ENCODE data around the gene BRF1. TPM values are rescaled to one million over a fixed set of nuclear protein-coding genes. Genes with fewer than 3 reads are reported as not detected.

Gene BRF1
- total and polyA plus RNA-seq, 2 donors from 2014 or later: 19.3 to 34.1 TPM

- Histone ChIP-seq H3K36me3 (ENCODE audit: control insufficient read depth in 2 of 3, insufficient read depth in 3 of 3, low read length in 3 of 3) (no peaks in the 10 kb centered on the region), H3K9me3 (ENCODE audit: control insufficient read depth in 2 of 3, insufficient read depth in 1 of 3, low read length in 3 of 3) (no peaks in the 10 kb centered on the region), H3K4me1 (ENCODE audit: control insufficient read depth in 2 of 3, insufficient read depth in 2 of 3, low read depth in 1 of 3, low read length in 3 of 3) (no peaks in the 10 kb centered on the region), H3K9ac (ENCODE audit: low read length in 3 of 3) (no peak overlapping the region), H3K27ac (ENCODE audit: low read depth in 2 of 2, low read length in 2 of 2) (no peak overlapping the region), H3K27me3 (ENCODE audit: control insufficient read depth, insufficient read depth, low read length) (no peaks in the 10 kb centered on the region), H3K4me3 (ENCODE audit: low read length in 3 of 3) (no peak overlapping the region)
- no peak for FAIRE-seq
- intact Hi-C loops (cut with DNase I): no loop called here
- no peak for DNase-seq
- TF ChIP-seq CTCF (IDR thresholded peaks at IDR 0.05; ENCODE audit: borderline replicate concordance, extremely low read depth, insufficient read depth): no peak
Observed at GRCh38 chr14:105307052-105307727, 6.4 kb upstream of the BRF1 start.

DNA sequence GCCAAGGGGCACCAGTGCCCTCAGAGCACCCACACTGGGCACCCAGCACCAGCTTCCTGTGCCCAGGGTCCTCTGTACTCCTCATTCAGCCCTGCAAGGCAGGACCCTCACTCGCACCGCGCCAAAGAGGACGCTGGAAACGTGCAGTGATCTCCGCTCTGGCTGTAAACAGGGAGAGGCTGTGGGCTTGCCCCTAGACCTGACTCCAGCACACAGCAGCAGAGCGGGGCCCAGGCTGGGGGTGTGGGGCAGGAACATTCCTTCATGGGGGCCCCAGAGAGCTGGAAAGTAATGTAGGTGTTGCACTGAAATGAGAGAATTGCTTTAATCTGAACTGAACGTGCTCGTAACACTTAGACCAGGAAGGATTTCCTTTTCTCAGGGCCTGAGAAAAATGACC lies 5.0 kb upstream of the BRF1 start:
- no peak overlapping the region for H3K4me3 ChIP-seq (ENCODE audit: low read length in 3 of 3)
- FAIRE-seq (no peak), DNase-seq (no peak)
- no peaks in the 10 kb centered on the region for H3K36me3 ChIP-seq (ENCODE audit: control insufficient read depth in 2 of 3, insufficient read depth in 3 of 3, low read length in 3 of 3)
- no peak for TF ChIP-seq CTCF (IDR thresholded peaks at IDR 0.05; ENCODE audit: borderline replicate concordance, extremely low read depth, insufficient read depth)
- H3K4me1 ChIP-seq (ENCODE audit: control insufficient read depth in 2 of 3, insufficient read depth in 2 of 3, low read depth in 1 of 3, low read length in 3 of 3): no peaks in the 10 kb centered on the region
- no peak overlapping the region for H3K27ac ChIP-seq (ENCODE audit: low read depth in 2 of 2, low read length in 2 of 2)
- no peaks in the 10 kb centered on the region for H3K9me3 ChIP-seq (ENCODE audit: control insufficient read depth in 2 of 3, insufficient read depth in 1 of 3, low read length in 3 of 3)
- intact Hi-C loops (cut with DNase I): no loop called here
- no peaks in the 10 kb centered on the region for H3K27me3 ChIP-seq (ENCODE audit: control insufficient read depth, insufficient read depth, low read length)
- H3K9ac ChIP-seq (ENCODE audit: low read length in 3 of 3): no peak overlapping the region

GRCh38 chr14:105305345-105305744 lies 4.5 kb upstream of the BRF1 start:
- Histone ChIP-seq H3K9ac (ENCODE audit: low read length in 3 of 3) (no peak overlapping the region), H3K4me1 (ENCODE audit: control insufficient read depth in 2 of 3, insufficient read depth in 2 of 3, low read depth in 1 of 3, low read length in 3 of 3) (no peaks in the 10 kb centered on the region), H3K27me3 (ENCODE audit: control insufficient read depth, insufficient read depth, low read length) (no peaks in the 10 kb centered on the region), H3K9me3 (ENCODE audit: control insufficient read depth in 2 of 3, insufficient read depth in 1 of 3, low read length in 3 of 3) (no peaks in the 10 kb centered on the region), H3K36me3 (ENCODE audit: control insufficient read depth in 2 of 3, insufficient read depth in 3 of 3, low read length in 3 of 3) (no peaks in the 10 kb centered on the region), H3K4me3 (ENCODE audit: low read length in 3 of 3) (no peak overlapping the region), H3K27ac (ENCODE audit: low read depth in 2 of 2, low read length in 2 of 2) (no peak overlapping the region)
- intact Hi-C loops (cut with DNase I): no loop called here
- no peak for TF ChIP-seq CTCF (IDR thresholded peaks at IDR 0.05; ENCODE audit: borderline replicate concordance, extremely low read depth, insufficient read depth)
- DNase-seq: no peak
- no peak for FAIRE-seq

DNA sequence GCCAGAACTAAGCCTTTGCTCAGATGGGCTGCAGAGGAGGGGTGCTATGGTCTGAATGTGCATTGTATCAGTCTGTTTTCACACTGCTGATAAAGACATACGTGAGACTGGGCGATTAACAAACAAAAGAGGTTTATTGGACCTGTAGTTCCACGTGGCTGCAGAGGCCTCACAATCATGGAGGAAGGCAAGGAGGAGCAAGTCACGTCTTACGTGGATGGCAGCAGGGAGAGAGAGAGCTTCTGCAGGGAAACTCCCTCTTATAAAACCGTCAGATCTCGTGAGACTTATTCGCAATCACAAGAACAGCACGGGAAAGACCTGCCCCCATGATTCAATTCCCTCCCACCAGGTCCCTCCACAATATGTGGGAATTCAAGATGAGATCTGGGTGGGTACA lies 3.8 kb upstream of the BRF1 start:
- FAIRE-seq: no peak

More for the DNA sequence above, 3.8 kb upstream of the BRF1 start:
- Histone ChIP-seq H3K36me3 (ENCODE audit: control insufficient read depth in 2 of 3, insufficient read depth in 3 of 3, low read length in 3 of 3) (no peaks in the 10 kb centered on the region), H3K27ac (ENCODE audit: low read depth in 2 of 2, low read length in 2 of 2) (no peak overlapping the region), H3K9ac (ENCODE audit: low read length in 3 of 3) (no peak overlapping the region), H3K4me3 (ENCODE audit: low read length in 3 of 3) (no peak overlapping the region), H3K9me3 (ENCODE audit: control insufficient read depth in 2 of 3, insufficient read depth in 1 of 3, low read length in 3 of 3) (no peaks in the 10 kb centered on the region), H3K4me1 (ENCODE audit: control insufficient read depth in 2 of 3, insufficient read depth in 2 of 3, low read depth in 1 of 3, low read length in 3 of 3) (peaks cover 0 to 6% (median 0%) of the 10 kb centered on the region in 3 donors), H3K27me3 (ENCODE audit: control insufficient read depth, insufficient read depth, low read length) (no peaks in the 10 kb centered on the region)
- TF ChIP-seq CTCF (IDR thresholded peaks at IDR 0.05; ENCODE audit: borderline replicate concordance, extremely low read depth, insufficient read depth): no peak
- intact Hi-C loops (cut with DNase I): no loop called here
- no peak for DNase-seq

Data from kidney (tissue), 14 donors.